AG04449 (cell line): ENCODE results near the gene TCP11L2.

Experiments used
- CTCF ChIA-PET: fragments of 350-600 bp; formaldehyde crosslinking; extraction: SDS; loops from one replicate; lab custom pipeline; 2021; ENCODE audit warnings: antibody characterized with exemption; lab: Yijun Ruan, JAX
- POLR2A ChIA-PET: fragments of 400-600, 350-600 bp; formaldehyde crosslinking; extraction: SDS; loops from one replicate; lab custom pipeline; 2020; ENCODE audit warnings: antibody characterized with exemption, inconsistent platforms; lab: Yijun Ruan, JAX
- DNase-seq: peaks from one replicate; pipeline ENCODE4 v3.0.0-alpha.2; 2010; ENCODE audit warnings: low read depth, low spot score
- H3K4me3 ChIP-seq: 2 replicates; pipeline ENCODE4 v1.5.1; 2011; ENCODE audit warnings: low read depth, mild to moderate bottlenecking, control low read depth, low read length
- CTCF ChIP-seq: IDR thresholded peaks from one replicate; pipeline ENCODE4 v1.5.1; 2011; ENCODE audit warnings: mild to moderate bottlenecking, moderate library complexity, low read length, control low read depth, inconsistent platforms; ENCODE audit not compliant: insufficient read depth; ENCODE audit errors: missing control alignments

The TCP11L2 gene

DNA sequence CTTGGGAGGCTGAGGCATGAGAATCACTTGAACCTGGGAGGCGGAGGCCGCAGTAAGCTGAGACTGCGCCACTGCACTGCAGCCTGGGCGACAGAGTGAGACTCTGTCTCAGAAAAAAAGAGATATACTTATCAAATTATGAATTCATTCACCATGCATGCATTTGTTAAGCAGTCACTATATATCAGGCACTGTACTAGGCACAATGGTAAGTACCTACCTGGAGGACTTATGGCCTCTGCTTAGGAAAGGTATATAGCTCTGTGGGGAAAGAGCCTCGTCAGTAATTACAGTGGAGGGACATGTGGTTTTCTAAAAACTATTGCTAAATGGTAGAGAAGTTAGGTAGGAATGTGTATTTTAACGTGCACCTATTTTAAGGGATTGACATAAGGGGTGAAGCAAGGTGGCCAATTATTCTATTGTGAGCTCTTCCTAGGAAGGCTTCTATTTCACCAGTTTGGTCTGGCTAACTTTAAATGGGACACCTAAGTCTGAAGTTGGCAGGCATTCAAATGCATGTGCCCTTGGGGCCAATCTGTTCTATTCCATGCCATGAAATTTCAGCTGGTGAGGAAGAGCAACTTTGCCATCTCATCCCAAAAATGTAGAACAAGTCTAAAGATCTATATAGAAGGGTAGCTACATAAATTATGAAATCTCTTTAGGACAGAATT, 15.0 kb downstream of the TCP11L2 start:
- DNase-seq, result no peak
- H3K4me3 ChIP-seq, result no peak overlapping the region
- ChIA-PET POLR2A (no interaction called here), CTCF (interaction anchor here (0.9 to 1.9 kb wide), 3 partner anchors 9 to 91 kb away, joined by 3 to 8 read pairs (median 5); no protein-coding TSS in a partner anchor)
- TF ChIP-seq CTCF, result no peak

DNA sequence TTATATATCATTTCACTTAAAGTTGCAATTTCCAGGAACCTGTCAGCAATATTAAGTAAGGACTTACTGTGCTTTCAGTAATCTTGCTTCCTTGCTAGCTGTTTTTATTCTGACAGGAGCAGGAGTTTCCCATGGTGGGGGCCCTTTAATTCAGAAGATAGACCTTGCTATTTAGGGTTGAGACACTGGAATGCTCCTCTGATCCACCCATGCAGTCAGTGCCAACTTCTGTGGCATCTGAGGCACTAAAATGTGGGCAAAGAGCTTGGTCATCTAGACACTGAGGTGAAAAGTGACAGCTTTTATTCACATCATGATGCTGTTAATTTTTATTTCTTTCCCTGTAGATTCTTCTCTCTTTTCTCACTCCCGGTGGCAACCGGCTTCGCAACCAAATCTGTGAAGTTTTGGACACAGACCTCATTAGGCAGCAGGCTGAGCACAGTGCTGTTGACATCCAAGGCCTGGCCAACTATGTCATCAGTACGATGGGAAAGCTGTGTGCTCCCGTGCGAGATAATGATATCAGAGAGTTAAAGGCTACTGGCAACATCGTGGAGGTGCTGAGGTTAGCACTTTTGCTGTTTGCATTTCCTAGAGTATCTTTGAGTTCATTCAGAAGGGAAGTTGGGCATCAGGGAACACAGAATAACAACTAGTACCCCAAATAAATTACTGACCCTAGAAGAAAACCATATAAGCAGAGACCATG, 18.8 kb downstream of the TCP11L2 start:
- CTCF ChIA-PET, result interaction anchor here (2.3 kb wide), 1 partner anchor 97 kb away, joined by 6 read pairs; no protein-coding TSS in a partner anchor
- H3K4me3 ChIP-seq, result no peak overlapping the region
- POLR2A ChIA-PET, result no interaction called here
- DNase-seq, result no peak
- no peak for TF ChIP-seq CTCF

DNA sequence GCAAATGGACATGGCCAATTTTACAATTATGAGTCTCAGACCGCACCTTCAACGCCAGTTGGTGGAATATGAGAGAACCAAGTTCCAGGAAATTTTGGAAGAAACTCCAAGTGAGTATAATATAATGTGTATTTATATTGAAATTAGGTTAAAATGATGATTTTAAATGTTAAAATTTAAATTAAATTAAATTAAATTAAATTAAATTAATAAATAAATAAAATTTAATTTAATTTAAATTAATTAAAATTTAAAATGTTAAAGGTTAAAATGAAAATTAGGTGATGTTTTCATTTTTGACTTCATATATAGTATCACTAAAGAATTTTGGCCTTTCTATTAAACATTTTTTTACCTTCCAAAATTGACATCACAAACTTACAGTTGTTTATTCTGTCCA, 21.0 kb downstream of the TCP11L2 start:
- no peak for DNase-seq
- TF ChIP-seq CTCF, result no peak
- H3K4me3 ChIP-seq, result no peak overlapping the region
- POLR2A ChIA-PET, result no interaction called here
- CTCF ChIA-PET, result interaction anchor here (1.0 kb wide), 1 partner anchor 596 kb away, joined by 3 read pairs; no protein-coding TSS in a partner anchor

DNA sequence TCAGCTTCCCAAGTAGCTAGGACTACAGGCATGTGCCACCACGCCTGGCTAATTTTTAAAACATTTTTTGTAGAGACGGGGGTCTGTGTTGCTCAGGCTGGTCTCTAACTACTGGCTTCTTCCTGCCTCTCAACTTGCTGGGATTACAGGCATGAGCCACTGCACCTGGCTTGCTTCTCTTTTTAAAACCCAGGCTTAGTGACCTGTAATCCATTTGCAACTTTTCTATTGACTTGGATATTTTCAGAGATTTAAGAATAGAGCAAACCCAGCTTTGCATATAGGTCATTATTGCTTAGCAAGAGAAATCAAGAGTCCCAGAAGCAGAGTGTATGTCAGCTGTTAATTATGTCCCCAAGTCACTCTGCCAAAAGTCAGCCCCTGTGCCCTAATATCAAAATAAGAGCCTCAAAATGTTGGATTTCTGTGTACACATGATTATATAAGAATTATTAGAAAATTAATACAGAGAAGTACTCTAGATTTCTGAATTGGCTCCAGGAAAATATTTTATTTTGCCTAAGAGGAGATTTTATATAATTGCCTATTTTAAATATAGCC, 24.9 kb downstream of the TCP11L2 start:
- no peak for TF ChIP-seq CTCF
- no peak overlapping the region for H3K4me3 ChIP-seq
- ChIA-PET POLR2A (no interaction called here), CTCF (interaction anchor here (0.6 to 2.0 kb wide), 3 partner anchors 29 to 104 kb away, joined by 3 to 4 read pairs (median 3); no protein-coding TSS in a partner anchor)
- DNase-seq, result no peak

DNA sequence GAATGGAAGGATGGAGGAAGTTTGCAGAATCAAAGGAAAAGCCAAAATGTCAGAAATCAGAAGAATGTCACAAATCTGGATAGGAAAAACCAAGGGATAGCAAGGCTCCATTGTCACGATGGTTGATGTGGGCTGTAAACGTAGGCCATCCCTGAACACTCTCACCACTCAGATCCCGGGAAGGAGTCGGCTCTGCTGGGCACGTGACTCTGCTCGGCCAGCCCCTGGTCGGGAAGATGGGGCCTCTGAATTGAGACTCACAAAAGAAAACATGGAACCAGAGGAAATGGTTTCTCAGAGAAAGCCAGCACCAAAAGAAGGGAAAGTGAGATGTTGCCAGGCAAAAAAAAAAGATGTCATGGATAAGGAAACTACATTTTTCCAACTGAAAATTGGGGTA, 26.2 kb downstream of the TCP11L2 start:
- POLR2A ChIA-PET, result no interaction called here
- CTCF ChIA-PET, result interaction anchor here (2.0 kb wide), 1 partner anchor 28 kb away, joined by 4 read pairs; no protein-coding TSS in a partner anchor

More for the DNA sequence above, 26.2 kb downstream of the TCP11L2 start:
- H3K4me3 ChIP-seq, result no peak overlapping the region
- no peak for DNase-seq
- no peak for TF ChIP-seq CTCF
